ENCODE measurements around the gene COG8.

The COG8 gene

DNA sequence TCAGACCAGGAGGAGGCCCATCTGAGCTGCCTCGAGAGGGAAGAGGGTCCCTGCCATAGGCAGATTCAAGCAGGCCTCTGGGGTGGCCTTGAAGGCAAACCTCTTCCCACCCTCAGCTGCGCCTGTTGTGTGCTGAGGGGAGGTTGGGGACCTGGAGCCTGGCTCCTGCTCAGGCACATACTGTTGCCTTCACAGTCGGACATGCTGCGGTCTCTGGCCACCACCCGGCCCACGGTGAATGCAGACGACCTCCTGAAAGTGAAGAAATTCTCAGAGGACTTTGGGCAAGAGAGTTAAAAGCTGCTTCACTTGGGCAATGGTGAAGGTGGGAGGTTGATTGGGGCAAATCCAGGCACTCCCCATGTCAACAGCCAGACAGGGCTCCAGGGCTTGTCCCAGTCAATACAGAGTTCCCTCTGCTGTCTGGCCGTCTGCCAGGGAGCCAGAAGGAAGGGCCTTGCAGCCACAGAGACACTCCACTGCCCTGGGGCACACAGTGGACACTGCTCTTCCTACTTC lies 15.3 kb downstream of the COG8 start:
- TF ChIP-seq, protein P1, sequence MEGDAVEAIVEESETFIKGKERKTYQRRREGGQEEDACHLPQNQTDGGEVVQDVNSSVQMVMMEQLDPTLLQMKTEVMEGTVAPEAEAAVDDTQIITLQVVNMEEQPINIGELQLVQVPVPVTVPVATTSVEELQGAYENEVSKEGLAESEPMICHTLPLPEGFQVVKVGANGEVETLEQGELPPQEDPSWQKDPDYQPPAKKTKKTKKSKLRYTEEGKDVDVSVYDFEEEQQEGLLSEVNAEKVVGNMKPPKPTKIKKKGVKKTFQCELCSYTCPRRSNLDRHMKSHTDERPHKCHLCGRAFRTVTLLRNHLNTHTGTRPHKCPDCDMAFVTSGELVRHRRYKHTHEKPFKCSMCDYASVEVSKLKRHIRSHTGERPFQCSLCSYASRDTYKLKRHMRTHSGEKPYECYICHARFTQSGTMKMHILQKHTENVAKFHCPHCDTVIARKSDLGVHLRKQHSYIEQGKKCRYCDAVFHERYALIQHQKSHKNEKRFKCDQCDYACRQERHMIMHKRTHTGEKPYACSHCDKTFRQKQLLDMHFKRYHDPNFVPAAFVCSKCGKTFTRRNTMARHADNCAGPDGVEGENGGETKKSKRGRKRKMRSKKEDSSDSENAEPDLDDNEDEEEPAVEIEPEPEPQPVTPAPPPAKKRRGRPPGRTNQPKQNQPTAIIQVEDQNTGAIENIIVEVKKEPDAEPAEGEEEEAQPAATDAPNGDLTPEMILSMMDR (IDR thresholded peaks at IDR 0.05; ENCODE audit: insufficient read depth, low read length, missing control alignments) = no peak
- no peak overlapping the region for H3K4me3 ChIP-seq (ENCODE audit: low read depth, low read length)
- ChIA-PET CTCF (interaction anchor here (0.7 to 8.9 kb wide), 2 partner anchors 10 to 157 kb away, joined by 3 to 52 read pairs; no protein-coding TSS in a partner anchor), POLR2A (no interaction called here)
- no peak for DNase-seq (ENCODE audit: low read depth, low spot score)

DNA sequence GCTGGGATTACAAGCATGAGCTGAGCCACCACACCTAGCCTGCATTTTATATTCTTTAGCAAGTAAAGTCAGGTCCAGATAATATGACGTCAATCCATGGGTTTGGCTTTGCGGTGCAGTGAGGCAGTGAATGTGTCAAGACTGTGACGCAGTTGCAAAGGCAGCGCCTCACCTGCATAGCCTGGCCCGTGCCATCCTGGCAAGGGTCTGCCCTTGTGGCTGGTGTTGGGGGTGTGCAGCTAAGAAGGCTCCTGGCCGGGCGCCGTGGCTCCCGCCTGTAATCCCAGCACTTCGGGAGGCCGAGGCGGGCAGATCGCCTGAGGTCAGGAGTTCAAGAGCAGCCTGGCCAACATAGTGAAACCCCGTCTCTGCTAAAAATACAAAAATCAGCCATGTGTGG lies 15.9 kb downstream of the COG8 start:
- ChIA-PET POLR2A (no interaction called here), CTCF (interaction anchor here (0.7 to 8.9 kb wide), 2 partner anchors 9 to 157 kb away, joined by 3 to 52 read pairs; no protein-coding TSS in a partner anchor)
- H3K4me3 ChIP-seq (ENCODE audit: low read depth, low read length) = no peak overlapping the region
- no peak for DNase-seq (ENCODE audit: low read depth, low spot score)
- TF ChIP-seq, protein P1 (IDR thresholded peaks at IDR 0.05; ENCODE audit: insufficient read depth, low read length, missing control alignments) = no peak

DNA sequence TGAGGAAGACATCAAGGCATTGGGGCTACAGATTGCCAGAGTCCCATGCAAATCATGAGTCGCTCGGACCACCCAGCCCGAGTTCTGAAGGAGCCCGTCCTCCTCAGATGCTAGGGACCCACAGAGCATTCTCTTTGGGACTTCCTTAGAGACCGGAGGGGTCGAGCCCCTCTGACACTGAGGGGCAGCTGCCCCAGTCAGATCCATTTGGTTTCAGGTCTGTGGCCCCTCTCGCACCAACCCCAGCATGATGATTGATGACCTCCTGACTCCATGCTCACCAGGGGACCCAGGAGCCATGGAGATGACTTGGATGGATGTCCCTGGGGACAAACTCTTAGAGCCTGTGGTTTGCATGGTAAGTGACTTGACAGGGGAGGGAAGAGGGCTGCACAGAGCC lies 17.0 kb downstream of the COG8 start:
- ChIA-PET CTCF (interaction anchor here (8.9 kb wide), 1 partner anchor 8 kb away, joined by 52 read pairs; no protein-coding TSS in a partner anchor), POLR2A (no interaction called here)
- no peak overlapping the region for H3K4me3 ChIP-seq (ENCODE audit: low read depth, low read length)
- DNase-seq (ENCODE audit: low read depth, low spot score) = no peak
- TF ChIP-seq, protein P1 (IDR thresholded peaks at IDR 0.05; ENCODE audit: insufficient read depth, low read length, missing control alignments) = no peak

DNA sequence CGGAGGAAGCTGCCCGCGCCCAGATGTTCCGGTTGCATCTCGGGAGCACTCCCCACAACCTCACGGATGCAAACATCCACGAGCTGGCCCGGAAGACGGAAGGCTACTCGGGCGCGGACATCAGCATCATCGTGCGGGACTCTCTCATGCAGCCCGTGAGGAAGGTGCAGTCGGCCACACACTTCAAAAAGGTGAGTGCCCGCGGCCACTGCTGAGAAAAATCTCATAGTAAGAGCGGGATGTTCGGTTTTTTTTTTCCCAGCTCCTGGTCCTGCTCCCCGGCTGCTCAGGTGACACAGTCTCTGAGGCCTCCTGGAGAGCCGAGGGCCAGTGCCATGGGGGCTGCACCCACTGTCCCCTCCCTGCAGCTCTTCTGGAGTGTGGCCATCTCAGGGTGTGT lies 18.3 kb downstream of the COG8 start:
- DNase-seq (ENCODE audit: low read depth, low spot score) = no peak
- ChIA-PET CTCF (no interaction called here), POLR2A (no interaction called here)
- TF ChIP-seq, protein P1 (IDR thresholded peaks at IDR 0.05; ENCODE audit: insufficient read depth, low read length, missing control alignments) = no peak
- H3K4me3 ChIP-seq (ENCODE audit: low read depth, low read length) = no peak overlapping the region

DNA sequence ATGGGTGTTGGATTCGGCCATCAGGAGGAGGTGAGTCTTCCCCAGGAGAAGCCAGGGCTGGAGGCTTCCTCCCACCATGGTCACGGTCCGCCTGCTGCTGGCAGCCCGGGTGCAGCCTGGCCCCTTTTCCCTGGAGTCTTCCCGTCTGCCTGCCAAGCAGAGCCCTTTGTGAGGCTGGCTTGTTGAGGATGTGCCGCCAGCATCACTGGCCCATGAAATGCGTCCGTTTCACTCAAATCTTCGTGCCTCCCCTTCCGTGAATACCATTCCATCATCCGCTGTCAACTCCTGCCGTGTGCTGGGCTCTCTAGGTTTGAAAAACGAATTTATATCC lies 18.7 kb downstream of the COG8 start:
- H3K4me3 ChIP-seq (ENCODE audit: low read depth, low read length) = no peak overlapping the region
- ChIA-PET POLR2A (interaction anchor here (1.0 kb wide), 1 partner anchor 8 kb away, joined by 3 read pairs; no protein-coding TSS in a partner anchor), CTCF (no interaction called here)
- no peak for DNase-seq (ENCODE audit: low read depth, low spot score)
- TF ChIP-seq, protein P1 (IDR thresholded peaks at IDR 0.05; ENCODE audit: insufficient read depth, low read length, missing control alignments) = no peak

DNA sequence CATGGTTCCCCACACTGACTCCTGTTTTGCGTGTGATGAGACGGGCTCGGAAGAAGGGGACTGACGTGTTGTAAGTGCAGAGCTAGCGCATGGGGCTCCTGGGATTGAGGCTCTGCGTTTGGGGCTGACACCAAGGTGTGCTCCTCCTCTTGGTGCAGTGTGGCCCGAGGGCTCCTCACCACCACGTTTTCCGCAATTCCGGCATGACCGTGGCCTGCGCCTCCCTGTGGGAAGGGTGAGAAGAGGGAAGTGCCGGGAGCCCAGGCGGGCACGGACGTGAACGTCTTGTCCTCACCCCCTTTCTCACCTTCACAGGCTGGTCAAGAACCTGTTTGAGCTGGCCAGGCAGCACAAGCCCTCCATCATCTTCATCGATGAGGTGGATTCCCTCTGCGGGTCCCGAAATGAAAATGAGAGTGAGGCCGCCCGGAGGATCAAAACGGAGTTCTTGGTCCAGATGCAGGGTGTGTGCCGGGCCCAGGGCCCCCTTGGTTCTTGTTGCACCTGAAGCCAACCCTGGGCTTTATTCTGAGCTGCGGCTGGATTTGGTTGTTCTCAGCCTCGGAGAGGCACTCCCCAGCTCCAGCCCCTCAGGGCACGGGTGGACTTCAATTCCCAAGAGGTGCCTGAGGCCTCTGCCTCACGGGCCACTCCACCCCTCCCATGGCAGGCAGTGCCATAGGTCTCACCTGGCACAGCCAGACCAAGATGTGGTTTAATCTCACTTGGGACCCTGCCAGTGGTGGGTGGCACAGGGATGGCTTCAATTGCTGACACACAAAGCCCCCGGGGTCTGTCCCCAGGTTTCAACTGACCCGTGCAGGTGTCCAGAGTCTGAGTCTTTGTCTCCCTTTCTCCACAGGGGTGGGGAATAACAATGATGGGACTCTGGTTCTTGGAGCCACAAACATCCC lies 19.3 kb downstream of the COG8 start:
- CTCF ChIA-PET = interaction anchor here (1.0 kb wide), 1 partner anchor 10 kb away, joined by 4 read pairs; the partner anchor contains the start of gene PDF
- POLR2A ChIA-PET = interaction anchor here (1.0 kb wide), 1 partner anchor 9 kb away, joined by 3 read pairs; no protein-coding TSS in a partner anchor

More for the DNA sequence above, 19.3 kb downstream of the COG8 start:
- TF ChIP-seq, protein P1 (IDR thresholded peaks at IDR 0.05; ENCODE audit: insufficient read depth, low read length, missing control alignments) = no peak
- no peak for DNase-seq (ENCODE audit: low read depth, low spot score)
- no peak overlapping the region for H3K4me3 ChIP-seq (ENCODE audit: low read depth, low read length)
